Liver (tissue), 9 donors: ENCODE results near the gene FAT1. TPM values are rescaled to one million over a fixed set of nuclear protein-coding genes. Genes with fewer than 3 reads are reported as not detected.

Experiments used
- DNase-seq: peaks from one replicate; pipeline ENCODE4 v3.0.0-alpha.2; 2017; ENCODE audit warnings: low spot score
- H3K27ac ChIP-seq, 2 donors: one replicate each; pipeline ENCODE4 v1.7.0; 2013; ENCODE audit warnings: inconsistent platforms in 2 of 2, low read length in 2 of 2, control low read depth in 1 of 2, low read depth in 1 of 2, mild to moderate bottlenecking in 1 of 2
- H3K27me3 ChIP-seq, 4 donors: one replicate each; pipeline versions ENCODE4 v1.6.1 to v1.7.0; 2013; ENCODE audit warnings: low read length in 3 of 4, inconsistent platforms in 1 of 4, mild to moderate bottlenecking in 1 of 4, moderate library complexity in 1 of 4; ENCODE audit not compliant: control insufficient read depth in 4 of 4, insufficient read depth in 4 of 4
- H3K36me3 ChIP-seq, 4 donors: one replicate each; pipeline versions ENCODE4 v1.6.1 to v1.7.0; 2013; ENCODE audit warnings: low read length in 3 of 4, mild to moderate bottlenecking in 3 of 4, low read depth in 1 of 4, moderate library complexity in 1 of 4; ENCODE audit not compliant: control insufficient read depth in 4 of 4, insufficient read depth in 3 of 4
- H3K4me1 ChIP-seq, 4 donors: one replicate each; pipeline versions ENCODE4 v1.6.1 to v1.7.0; 2013; ENCODE audit warnings: low read length in 3 of 4, mild to moderate bottlenecking in 3 of 4, moderate library complexity in 1 of 4; ENCODE audit not compliant: control insufficient read depth in 4 of 4, insufficient read depth in 4 of 4
- H3K4me3 ChIP-seq, 3 donors: one replicate each; pipeline versions ENCODE4 v1.6.1 to v1.7.0; 2013; ENCODE audit warnings: low read length in 3 of 3, control low read depth in 1 of 3, low read depth in 1 of 3, mild to moderate bottlenecking in 1 of 3
- H3K9ac ChIP-seq, 2 donors: one replicate each; pipeline ENCODE4 v1.7.0; 2013; ENCODE audit warnings: low read length in 2 of 2, mild to moderate bottlenecking in 2 of 2, moderate library complexity in 2 of 2, control low read depth in 1 of 2, low read depth in 1 of 2
- H3K9me3 ChIP-seq, 4 donors: one replicate each; pipeline versions ENCODE4 v1.6.1 to v1.7.0; 2013; ENCODE audit warnings: low read length in 3 of 4; ENCODE audit not compliant: control insufficient read depth in 4 of 4
- CTCF ChIP-seq: fragments of 150-350 bp; IDR thresholded peaks from 2 replicates; pipeline ENCODE4 v1.5.1; 2017; ENCODE audit warnings: improper control_type of control experiment, low read depth, low read length; ENCODE audit not compliant: missing input control
- EGR1 ChIP-seq, 2 donors: IDR thresholded peaks; 2 replicates each; pipeline ENCODE4 v1.6.1; 2016 to 2018; ENCODE audit warnings: antibody characterized with exemption in 2 of 2, low read depth in 2 of 2
- FOXA1 ChIP-seq: IDR thresholded peaks from 2 replicates; pipeline ENCODE4 v1.6.1; 2016; ENCODE audit warnings: antibody characterized with exemption
- FOXA2 ChIP-seq: IDR thresholded peaks from 2 replicates; pipeline ENCODE4 v1.6.1; 2016; ENCODE audit warnings: antibody characterized with exemption
- GABPA ChIP-seq, 2 donors: IDR thresholded peaks in 1 of 2; conservative IDR thresholded peaks in 1 of 2; 2 replicates each; pipeline ENCODE4 v1.6.1; 2016; ENCODE audit warnings: antibody characterized with exemption in 2 of 2, mild to moderate bottlenecking in 1 of 2, moderate library complexity in 1 of 2
- HNF4A ChIP-seq, 2 donors: conservative IDR thresholded peaks; 2 replicates each; pipeline ENCODE4 v1.6.1; 2016; ENCODE audit warnings: antibody characterized with exemption in 2 of 2, mild to moderate bottlenecking in 2 of 2
- HNF4G ChIP-seq: IDR thresholded peaks from 2 replicates; pipeline ENCODE4 v1.6.1; 2016; ENCODE audit warnings: antibody characterized with exemption
- JUND ChIP-seq, 2 donors: IDR thresholded peaks; 2 replicates each; pipeline ENCODE4 v1.6.1; 2016; ENCODE audit warnings: antibody characterized with exemption in 2 of 2
- MAX ChIP-seq: IDR thresholded peaks from 2 replicates; pipeline ENCODE4 v1.6.1; 2016; ENCODE audit warnings: antibody characterized with exemption
- NR2F2 ChIP-seq: IDR thresholded peaks from 2 replicates; pipeline ENCODE4 v1.6.1; 2016; ENCODE audit warnings: antibody characterized with exemption
- RAD21 ChIP-seq, 2 donors: IDR thresholded peaks; 2 replicates each; pipeline ENCODE4 v1.6.1; 2016; ENCODE audit warnings: antibody characterized with exemption in 2 of 2, mild to moderate bottlenecking in 2 of 2
- RXRA ChIP-seq, 2 donors: IDR thresholded peaks; 2 replicates each; pipeline ENCODE4 v1.6.1; 2017 to 2018; ENCODE audit warnings: antibody characterized with exemption in 2 of 2, mild to moderate bottlenecking in 1 of 2
- SP1 ChIP-seq: IDR thresholded peaks from 2 replicates; pipeline ENCODE4 v1.6.1; 2018; ENCODE audit warnings: antibody characterized with exemption, mild to moderate bottlenecking
- TAF1 ChIP-seq: conservative IDR thresholded peaks from 2 replicates; pipeline ENCODE4 v1.6.1; 2016; ENCODE audit warnings: antibody characterized with exemption, mild to moderate bottlenecking
- YY1 ChIP-seq: IDR thresholded peaks from 2 replicates; pipeline ENCODE4 v1.6.1; 2016; ENCODE audit warnings: antibody characterized with exemption, mild to moderate bottlenecking
- WGBS: extraction: QIAGEN DNeasy Blood & Tissue Kit; methylation state at CpG from one replicate; pipeline ENCODE4 v1.1.7; 2013; 5-methylcytosine and 5-hydroxymethylcytosine counted together
- polyA plus RNA-seq, 2 donors: library from polyadenylated mRNA; stranded (reverse) in 1 of 2; unstranded in 1 of 2; fragments of 200-250 nt in 1 of 2; fragments of >200 nt in 1 of 2; fragmentation: Nextera tagmentation in 1 of 2; extraction: Ambion mirVana in 1 of 2; gene quantifications; one replicate each; pipeline versions ENCODE4 v1.2.1 to v1.2.3, GENCODE V29; 2013 to 2015
- total RNA-seq, 2 donors: library from RNA; depleted of rRNA; stranded (reverse); fragments of >200 nt; gene quantifications; one replicate each; pipeline ENCODE4 v1.2.3, GENCODE V29; 2014
- TF ChIP-seq, protein P1 (sequence below): IDR thresholded peaks from 2 replicates; pipeline ENCODE4 v1.6.1; 2016; ENCODE audit warnings: antibody characterized with exemption
- TF ChIP-seq, protein P2 (sequence below): IDR thresholded peaks from 2 replicates; pipeline ENCODE4 v1.6.1; 2016; ENCODE audit warnings: antibody characterized with exemption, mild to moderate bottlenecking
- TF ChIP-seq, protein P3 (sequence below): IDR thresholded peaks from 2 replicates; pipeline ENCODE4 v1.6.1; 2016; ENCODE audit warnings: antibody characterized with exemption
- donor health status: healthy.
- donor health status: healthy.
- donor health status: healthy.
- donor health status: healthy.
- donor health status: healthy.

The FAT1 gene
- total RNA-seq (10 to 100 TPM; 44.4 to 48.0 TPM), polyA plus RNA-seq (10 to 100 TPM in 1 of 2 donors, 1 to 10 TPM in 1; 10.0 to 15.6 TPM)

DNA sequence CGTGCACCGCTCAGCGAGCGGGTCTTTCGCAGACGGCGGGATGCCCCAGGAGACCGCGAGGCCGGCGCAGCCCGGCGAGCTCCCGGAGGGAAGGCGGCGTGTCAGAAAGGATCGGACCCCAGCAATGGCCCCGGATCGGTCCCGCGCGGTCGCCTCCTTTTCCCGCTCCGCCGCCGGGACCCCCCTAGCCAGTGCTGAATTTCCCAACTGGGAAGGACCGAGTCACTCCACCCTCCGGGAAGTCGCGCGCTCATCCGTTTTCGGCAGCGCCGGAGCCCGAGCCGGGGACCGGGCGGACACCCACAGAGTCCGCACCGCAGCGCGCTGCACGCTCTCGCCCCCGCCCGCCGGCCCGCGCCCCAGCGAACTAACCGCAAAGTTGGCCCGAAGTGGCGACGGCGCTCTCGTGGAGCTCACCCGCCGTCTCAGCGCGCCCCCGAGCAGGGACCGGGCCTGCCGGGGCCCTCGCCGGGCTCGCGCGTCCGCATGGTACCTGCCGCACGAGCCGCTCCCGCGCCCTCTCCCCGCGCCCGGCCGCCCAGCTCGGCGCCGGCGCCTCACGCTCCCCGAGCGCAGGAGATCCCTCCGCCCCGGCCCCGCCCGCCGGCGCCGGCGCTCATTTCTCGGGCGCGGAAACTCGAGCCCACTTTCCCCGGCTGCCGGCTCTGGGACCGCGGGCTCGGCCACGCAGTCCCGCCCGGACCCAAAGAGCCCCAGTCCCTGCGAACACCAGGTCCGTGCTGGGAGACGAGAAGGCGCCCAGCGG is at the start of gene FAT1:
Gene FAT1 (minus strand): TSS at position 565 of the 766 bp plus-strand sequence. CDS start 14,029 bp downstream, outside the sequence.
- peaks cover 3 to 35% (median 23%) of the 10 kb centered on the region in 4 donors for H3K4me1 ChIP-seq
- TF ChIP-seq GABPA (IDR thresholded peaks at IDR 0.05 in 1 of 2, conservative IDR thresholded peaks at IDR 0.05 in 1 of 2) (no peak), FOXA2 (no peak), YY1 (peak; percentile 5)
- no peaks in the 10 kb centered on the region for H3K27me3 ChIP-seq
- peaks cover 0 to 15% (median 4%) of the 10 kb centered on the region in 4 donors for H3K9me3 ChIP-seq
- H3K9ac ChIP-seq: peak within 1 kb of the TSS; percentile 54 to 62
- DNase-seq: peak; percentile 68
- H3K36me3 ChIP-seq: no peaks in the 10 kb centered on the region
- peak within 1 kb of the TSS; percentile 74 to 88 (median 76) for H3K4me3 ChIP-seq
- 3% methylated on average over 112 of the region's 112 CpGs for WGBS
- peak within 1 kb of the TSS; percentile 78 to 80 for H3K27ac ChIP-seq

DNA sequence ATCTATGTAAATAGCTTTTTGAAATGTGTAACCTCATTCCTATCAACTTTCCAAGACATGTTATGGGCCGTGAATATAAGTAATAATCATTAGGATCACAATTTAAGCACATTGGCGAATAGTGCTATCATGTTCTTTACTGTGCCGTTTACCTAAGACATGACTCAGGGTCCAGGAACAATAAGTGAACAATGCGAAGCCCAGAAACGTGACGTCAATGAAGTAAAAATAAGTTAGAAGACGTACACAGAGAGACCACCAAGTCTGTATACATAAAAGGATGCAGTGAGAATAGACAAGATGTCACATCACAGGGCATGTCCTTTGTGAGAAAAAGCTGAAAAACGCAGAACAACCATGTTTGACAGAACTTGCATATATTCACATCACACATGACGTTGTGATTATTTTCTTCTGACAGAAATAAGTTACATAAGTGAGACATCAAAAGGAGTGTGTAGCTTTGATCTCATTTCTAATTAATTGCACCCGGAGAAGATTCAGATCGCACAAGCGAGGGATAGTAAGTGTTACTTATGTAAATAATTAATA is 49.4 kb upstream of the FAT1 start:
- Histone ChIP-seq H3K27me3 (no peaks in the 10 kb centered on the region), H3K36me3 (no peaks in the 10 kb centered on the region), H3K9me3 (no peaks in the 10 kb centered on the region), H3K9ac (no peak overlapping the region), H3K27ac (no peak overlapping the region), H3K4me1 (no peaks in the 10 kb centered on the region), H3K4me3 (no peak overlapping the region)
- TF ChIP-seq RXRA (IDR thresholded peaks at IDR 0.05) (no peak), HNF4G (no peak), JUND (IDR thresholded peaks at IDR 0.05) (no peak), YY1 (no peak), HNF4A (conservative IDR thresholded peaks at IDR 0.05) (no peak), TAF1 (no peak)
- TF ChIP-seq, protein P1, sequence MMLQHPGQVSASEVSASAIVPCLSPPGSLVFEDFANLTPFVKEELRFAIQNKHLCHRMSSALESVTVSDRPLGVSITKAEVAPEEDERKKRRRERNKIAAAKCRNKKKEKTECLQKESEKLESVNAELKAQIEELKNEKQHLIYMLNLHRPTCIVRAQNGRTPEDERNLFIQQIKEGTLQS: no peak
- no peak for DNase-seq
- 87% methylated on average over 12 of the region's 12 CpGs for WGBS

- no peak overlapping the region for H3K9ac ChIP-seq
- WGBS: 74% methylated on average over 2 of the region's 2 CpGs
Measured at GRCh38 chr4:186771624-186772023, 48.0 kb upstream of the FAT1 start.

More at GRCh38 chr4:186771624-186772023, 48.0 kb upstream of the FAT1 start:
- TF ChIP-seq MAX (no peak), FOXA2 (no peak), GABPA (IDR thresholded peaks at IDR 0.05 in 1 of 2, conservative IDR thresholded peaks at IDR 0.05 in 1 of 2) (no peak), JUND (IDR thresholded peaks at IDR 0.05) (no peak), SP1 (no peak), EGR1 (IDR thresholded peaks at IDR 0.05; ENCODE audit: low read depth in 2 of 2) (no peak), FOXA1 (no peak), YY1 (no peak), NR2F2 (no peak), HNF4A (conservative IDR thresholded peaks at IDR 0.05) (no peak), RAD21 (IDR thresholded peaks at IDR 0.05) (no peak), CTCF (no peak)
- TF ChIP-seq, protein P1: no peak
- TF ChIP-seq, protein P2, sequence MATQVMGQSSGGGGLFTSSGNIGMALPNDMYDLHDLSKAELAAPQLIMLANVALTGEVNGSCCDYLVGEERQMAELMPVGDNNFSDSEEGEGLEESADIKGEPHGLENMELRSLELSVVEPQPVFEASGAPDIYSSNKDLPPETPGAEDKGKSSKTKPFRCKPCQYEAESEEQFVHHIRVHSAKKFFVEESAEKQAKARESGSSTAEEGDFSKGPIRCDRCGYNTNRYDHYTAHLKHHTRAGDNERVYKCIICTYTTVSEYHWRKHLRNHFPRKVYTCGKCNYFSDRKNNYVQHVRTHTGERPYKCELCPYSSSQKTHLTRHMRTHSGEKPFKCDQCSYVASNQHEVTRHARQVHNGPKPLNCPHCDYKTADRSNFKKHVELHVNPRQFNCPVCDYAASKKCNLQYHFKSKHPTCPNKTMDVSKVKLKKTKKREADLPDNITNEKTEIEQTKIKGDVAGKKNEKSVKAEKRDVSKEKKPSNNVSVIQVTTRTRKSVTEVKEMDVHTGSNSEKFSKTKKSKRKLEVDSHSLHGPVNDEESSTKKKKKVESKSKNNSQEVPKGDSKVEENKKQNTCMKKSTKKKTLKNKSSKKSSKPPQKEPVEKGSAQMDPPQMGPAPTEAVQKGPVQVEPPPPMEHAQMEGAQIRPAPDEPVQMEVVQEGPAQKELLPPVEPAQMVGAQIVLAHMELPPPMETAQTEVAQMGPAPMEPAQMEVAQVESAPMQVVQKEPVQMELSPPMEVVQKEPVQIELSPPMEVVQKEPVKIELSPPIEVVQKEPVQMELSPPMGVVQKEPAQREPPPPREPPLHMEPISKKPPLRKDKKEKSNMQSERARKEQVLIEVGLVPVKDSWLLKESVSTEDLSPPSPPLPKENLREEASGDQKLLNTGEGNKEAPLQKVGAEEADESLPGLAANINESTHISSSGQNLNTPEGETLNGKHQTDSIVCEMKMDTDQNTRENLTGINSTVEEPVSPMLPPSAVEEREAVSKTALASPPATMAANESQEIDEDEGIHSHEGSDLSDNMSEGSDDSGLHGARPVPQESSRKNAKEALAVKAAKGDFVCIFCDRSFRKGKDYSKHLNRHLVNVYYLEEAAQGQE: no peak
- TF ChIP-seq, protein P3, sequence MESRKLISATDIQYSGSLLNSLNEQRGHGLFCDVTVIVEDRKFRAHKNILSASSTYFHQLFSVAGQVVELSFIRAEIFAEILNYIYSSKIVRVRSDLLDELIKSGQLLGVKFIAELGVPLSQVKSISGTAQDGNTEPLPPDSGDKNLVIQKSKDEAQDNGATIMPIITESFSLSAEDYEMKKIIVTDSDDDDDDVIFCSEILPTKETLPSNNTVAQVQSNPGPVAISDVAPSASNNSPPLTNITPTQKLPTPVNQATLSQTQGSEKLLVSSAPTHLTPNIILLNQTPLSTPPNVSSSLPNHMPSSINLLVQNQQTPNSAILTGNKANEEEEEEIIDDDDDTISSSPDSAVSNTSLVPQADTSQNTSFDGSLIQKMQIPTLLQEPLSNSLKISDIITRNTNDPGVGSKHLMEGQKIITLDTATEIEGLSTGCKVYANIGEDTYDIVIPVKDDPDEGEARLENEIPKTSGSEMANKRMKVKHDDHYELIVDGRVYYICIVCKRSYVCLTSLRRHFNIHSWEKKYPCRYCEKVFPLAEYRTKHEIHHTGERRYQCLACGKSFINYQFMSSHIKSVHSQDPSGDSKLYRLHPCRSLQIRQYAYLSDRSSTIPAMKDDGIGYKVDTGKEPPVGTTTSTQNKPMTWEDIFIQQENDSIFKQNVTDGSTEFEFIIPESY: no peak
- Histone ChIP-seq H3K9me3 (no peaks in the 10 kb centered on the region), H3K27me3 (no peaks in the 10 kb centered on the region), H3K27ac (no peak overlapping the region), H3K36me3 (no peaks in the 10 kb centered on the region), H3K4me3 (no peak overlapping the region), H3K4me1 (no peaks in the 10 kb centered on the region)
- DNase-seq: no peak
